HG03095 (cell line): Measurements from ENCODE around the gene CNOT2.

Source experiments
- ATAC-seq: cut with Tn5 transposase; IDR thresholded peaks from one replicate; pipeline ENCODE4 v1.9.1; 2021; ENCODE audit warnings: moderate library complexity; ENCODE audit not compliant: unreplicated experiment

Gene CNOT2

GRCh38 chr12:70242695-70243509, at the start of gene CNOT2:
Gene CNOT2 (plus strand): TSS chr12:70243433. CDS start chr12:70278227, 34,794 bp downstream.
- ATAC-seq = peak; percentile 72

GRCh38 chr12:70194076-70194475, 49.2 kb upstream of the CNOT2 start:
- no peak for ATAC-seq

GRCh38 chr12:70196811-70197281, 46.4 kb upstream of the CNOT2 start:
- ATAC-seq = no peak

GRCh38 chr12:70197345-70197744, 45.9 kb upstream of the CNOT2 start:
- no peak for ATAC-seq

GRCh38 chr12:70213707-70214106, 29.5 kb upstream of the CNOT2 start:
- no peak for ATAC-seq

GRCh38 chr12:70214972-70215617, 28.1 kb upstream of the CNOT2 start:
- no peak for ATAC-seq

- no peak for ATAC-seq
Observed at GRCh38 chr12:70217416-70217815, 25.8 kb upstream of the CNOT2 start.

GRCh38 chr12:70221626-70222025, 21.6 kb upstream of the CNOT2 start:
- ATAC-seq = no peak

GRCh38 chr12:70227911-70228310, 15.3 kb upstream of the CNOT2 start:
- no peak for ATAC-seq

- ATAC-seq = no peak
Observed at GRCh38 chr12:70230934-70231606, 12.2 kb upstream of the CNOT2 start.

GRCh38 chr12:70236990-70237389, 6.2 kb upstream of the CNOT2 start:
- ATAC-seq = no peak

GRCh38 chr12:70240673-70241072, 2.6 kb upstream of the CNOT2 start:
- no peak for ATAC-seq

- ATAC-seq = no peak
Observed at GRCh38 chr12:70241845-70242244, 1.4 kb upstream of the CNOT2 start.

GRCh38 chr12:70243510-70244371, 508 bp downstream of the CNOT2 start:
- peak; percentile 46 for ATAC-seq

- ATAC-seq = no peak
Observed at GRCh38 chr12:70244409-70244808, 1.2 kb downstream of the CNOT2 start.

GRCh38 chr12:70245458-70245857, 2.2 kb downstream of the CNOT2 start:
- no peak for ATAC-seq

- no peak for ATAC-seq
Observed at GRCh38 chr12:70246580-70246979, 3.3 kb downstream of the CNOT2 start.

GRCh38 chr12:70247653-70248199, 4.5 kb downstream of the CNOT2 start:
- ATAC-seq = no peak

- ATAC-seq = no peak
Observed at GRCh38 chr12:70248876-70249275, 5.6 kb downstream of the CNOT2 start.

- no peak for ATAC-seq
Observed at GRCh38 chr12:70249903-70250302, 6.7 kb downstream of the CNOT2 start.
